Progenitor cell of endocrine pancreas (in vitro differentiated cells): ENCODE measurements around the gene LONP2. TPM values are rescaled to one million over a fixed set of nuclear protein-coding genes. Genes with fewer than 3 reads are reported as not detected.

Experiments used
- DNase-seq: peaks from one replicate; pipeline ENCODE4 v3.0.0; 2021; ENCODE audit warnings: low spot score; ENCODE audit not compliant: unreplicated experiment
- H3K27ac Mint-ChIP-seq: 2 replicates; pipeline ENCODE4 v1.8.0; 2021; ENCODE audit warnings: mild to moderate bottlenecking, moderate library complexity, mixed read lengths
- H3K27me3 Mint-ChIP-seq: 2 replicates; pipeline ENCODE4 v1.8.0; 2021; ENCODE audit warnings: mixed read lengths
- H3K36me3 Mint-ChIP-seq: 2 replicates; pipeline ENCODE4 v1.8.0; 2022; ENCODE audit warnings: mixed read lengths; ENCODE audit not compliant: insufficient read depth
- H3K4me1 Mint-ChIP-seq: 2 replicates; pipeline ENCODE4 v1.8.0; 2021; ENCODE audit warnings: low read depth, mixed read lengths
- H3K4me3 Mint-ChIP-seq: 2 replicates; pipeline ENCODE4 v1.8.0; 2021; ENCODE audit warnings: low read depth, mild to moderate bottlenecking, moderate library complexity, mixed read lengths
- H3K9me3 Mint-ChIP-seq: 2 replicates; pipeline ENCODE4 v1.8.0; 2021; ENCODE audit warnings: low read depth, mixed read lengths
- total RNA-seq: library from RNA; stranded (reverse); gene quantifications from 2 replicates; pipeline ENCODE4 v1.2.1, GENCODE V29; 2021
- TF ChIP-seq, protein P1 (sequence below): fragments of 200-600 bp; sonication (generic); IDR thresholded peaks from one replicate; pipeline ENCODE4 v1.5.0; 2021; ENCODE audit warnings: antibody characterized with exemption, mild to moderate bottlenecking; ENCODE audit not compliant: unreplicated experiment

Gene LONP2
- total RNA-seq, 1 donor from 2014 or later: 66.4 TPM

DNA sequence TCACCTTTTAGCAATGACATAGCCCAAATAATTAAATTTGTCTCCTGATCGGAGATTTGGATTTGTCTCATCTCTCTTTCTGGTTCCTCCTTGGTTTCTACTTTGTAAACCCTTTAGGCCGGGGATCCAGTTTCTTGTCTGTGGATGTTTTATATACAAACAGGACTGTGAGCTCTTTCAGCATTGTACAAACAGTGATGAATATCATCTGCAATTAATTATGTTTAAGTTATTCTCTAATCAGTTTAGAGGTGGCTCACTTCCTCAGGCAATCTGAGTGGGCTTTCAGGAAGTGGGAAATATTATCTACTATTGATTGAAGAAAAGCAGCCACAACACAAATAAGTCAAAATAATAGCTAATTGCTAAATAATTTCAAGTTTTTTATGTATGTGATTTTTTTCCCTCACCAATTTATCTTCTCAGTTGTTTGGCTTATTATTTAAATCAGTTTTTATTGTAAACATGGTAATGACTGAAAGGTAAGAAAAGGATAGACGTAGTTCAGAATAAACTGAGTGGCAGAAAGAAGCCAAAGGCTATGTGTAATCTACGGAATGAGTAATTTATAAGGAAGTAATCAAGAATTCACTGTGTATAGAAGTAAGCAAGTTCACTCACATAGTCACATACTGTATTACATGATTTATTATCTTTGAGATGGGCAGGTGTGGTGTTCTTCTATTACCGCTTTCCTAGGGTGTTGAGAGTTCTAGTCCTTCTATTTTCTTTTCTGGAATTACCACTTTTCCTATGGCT lies 6.6 kb downstream of the LONP2 start:
- Mint-ChIP-seq H3K4me1 (peaks cover 13% of the 10 kb centered on the region), H3K27ac (no peak overlapping the region), H3K27me3 (no peaks in the 10 kb centered on the region), H3K4me3 (no peak overlapping the region), H3K9me3 (no peaks in the 10 kb centered on the region), H3K36me3 (no peaks in the 10 kb centered on the region)
- TF ChIP-seq, protein P1, sequence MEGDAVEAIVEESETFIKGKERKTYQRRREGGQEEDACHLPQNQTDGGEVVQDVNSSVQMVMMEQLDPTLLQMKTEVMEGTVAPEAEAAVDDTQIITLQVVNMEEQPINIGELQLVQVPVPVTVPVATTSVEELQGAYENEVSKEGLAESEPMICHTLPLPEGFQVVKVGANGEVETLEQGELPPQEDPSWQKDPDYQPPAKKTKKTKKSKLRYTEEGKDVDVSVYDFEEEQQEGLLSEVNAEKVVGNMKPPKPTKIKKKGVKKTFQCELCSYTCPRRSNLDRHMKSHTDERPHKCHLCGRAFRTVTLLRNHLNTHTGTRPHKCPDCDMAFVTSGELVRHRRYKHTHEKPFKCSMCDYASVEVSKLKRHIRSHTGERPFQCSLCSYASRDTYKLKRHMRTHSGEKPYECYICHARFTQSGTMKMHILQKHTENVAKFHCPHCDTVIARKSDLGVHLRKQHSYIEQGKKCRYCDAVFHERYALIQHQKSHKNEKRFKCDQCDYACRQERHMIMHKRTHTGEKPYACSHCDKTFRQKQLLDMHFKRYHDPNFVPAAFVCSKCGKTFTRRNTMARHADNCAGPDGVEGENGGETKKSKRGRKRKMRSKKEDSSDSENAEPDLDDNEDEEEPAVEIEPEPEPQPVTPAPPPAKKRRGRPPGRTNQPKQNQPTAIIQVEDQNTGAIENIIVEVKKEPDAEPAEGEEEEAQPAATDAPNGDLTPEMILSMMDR: no peak
- DNase-seq: no peak

DNA sequence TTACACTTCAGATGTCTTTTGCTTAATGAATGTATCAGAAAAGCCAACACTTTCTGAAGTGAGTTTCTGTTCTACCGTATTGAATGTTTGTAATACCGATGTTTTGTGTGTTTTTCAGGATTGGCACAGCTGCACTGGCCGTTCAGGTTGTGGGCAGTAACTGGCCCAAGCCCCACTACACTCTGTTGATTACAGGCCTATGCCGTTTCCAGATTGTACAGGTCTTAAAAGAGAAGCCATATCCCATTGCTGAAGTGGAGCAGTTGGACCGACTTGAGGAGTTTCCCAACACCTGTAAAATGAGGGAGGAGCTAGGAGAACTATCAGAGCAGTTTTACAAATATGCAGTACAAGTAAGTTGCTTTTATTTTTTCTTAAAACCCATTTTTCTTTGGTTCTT lies 7.9 kb downstream of the LONP2 start:
- no peak overlapping the region for H3K27ac Mint-ChIP-seq
- H3K4me1 Mint-ChIP-seq: peaks cover 9% of the 10 kb centered on the region
- no peaks in the 10 kb centered on the region for H3K27me3 Mint-ChIP-seq
- TF ChIP-seq, protein P1: no peak
- H3K36me3 Mint-ChIP-seq: peaks cover 3% of the 10 kb centered on the region
- no peak for DNase-seq
- no peak overlapping the region for H3K4me3 Mint-ChIP-seq
- H3K9me3 Mint-ChIP-seq: no peaks in the 10 kb centered on the region

DNA sequence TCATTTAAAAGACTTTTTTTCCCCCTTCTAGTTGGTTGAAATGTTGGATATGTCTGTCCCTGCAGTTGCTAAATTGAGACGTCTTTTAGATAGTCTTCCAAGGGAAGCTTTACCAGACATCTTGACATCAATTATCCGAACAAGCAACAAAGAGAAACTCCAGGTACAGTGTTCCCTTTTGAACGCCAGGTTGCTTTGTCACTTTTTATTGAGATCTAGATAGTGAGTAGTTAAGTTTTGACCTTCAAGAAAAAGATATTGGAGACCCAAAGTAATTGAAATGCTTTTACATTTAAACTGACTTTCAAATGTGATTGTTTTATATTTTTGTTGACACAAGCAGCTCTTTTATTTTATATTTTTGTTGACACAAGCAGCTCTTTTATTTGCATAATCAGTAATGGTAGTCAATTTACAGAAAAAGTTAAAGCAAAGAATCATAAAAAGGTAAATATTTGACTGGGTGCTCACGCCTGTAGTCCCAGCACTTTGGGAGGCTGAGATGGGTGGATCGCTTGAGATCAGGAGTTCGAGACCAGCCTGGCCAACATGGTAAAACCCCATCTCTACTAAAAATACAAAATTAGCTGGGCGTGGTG lies 12.6 kb downstream of the LONP2 start:
- Mint-ChIP-seq H3K27ac (peak overlapping the region; percentile 26), H3K36me3 (peaks cover 23% of the 10 kb centered on the region), H3K4me1 (peaks cover 3% of the 10 kb centered on the region), H3K4me3 (no peak overlapping the region), H3K9me3 (no peaks in the 10 kb centered on the region), H3K27me3 (no peaks in the 10 kb centered on the region)
- DNase-seq: no peak
- TF ChIP-seq, protein P1: no peak

DNA sequence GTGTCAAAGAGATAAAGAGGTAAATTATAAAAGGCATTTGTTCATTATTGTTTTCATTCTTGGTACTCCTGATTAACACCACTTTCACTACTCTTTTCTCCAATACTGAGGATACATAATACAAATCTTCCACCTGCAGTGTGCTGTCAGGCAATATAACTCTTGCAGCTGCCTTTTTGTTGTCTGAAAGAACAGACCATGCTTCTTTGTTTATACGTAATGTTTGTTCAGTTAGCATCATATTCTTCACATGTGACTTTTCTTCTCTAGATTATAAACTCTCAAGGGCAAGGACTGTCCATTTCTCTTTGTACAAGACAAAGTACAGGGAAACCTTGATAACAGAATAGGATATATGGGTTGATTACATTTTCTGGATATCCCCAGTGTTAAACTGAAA lies 17.5 kb downstream of the LONP2 start:
- H3K27ac Mint-ChIP-seq: no peak overlapping the region
- H3K4me3 Mint-ChIP-seq: no peak overlapping the region
- peaks cover 50% of the 10 kb centered on the region for H3K36me3 Mint-ChIP-seq

DNA sequence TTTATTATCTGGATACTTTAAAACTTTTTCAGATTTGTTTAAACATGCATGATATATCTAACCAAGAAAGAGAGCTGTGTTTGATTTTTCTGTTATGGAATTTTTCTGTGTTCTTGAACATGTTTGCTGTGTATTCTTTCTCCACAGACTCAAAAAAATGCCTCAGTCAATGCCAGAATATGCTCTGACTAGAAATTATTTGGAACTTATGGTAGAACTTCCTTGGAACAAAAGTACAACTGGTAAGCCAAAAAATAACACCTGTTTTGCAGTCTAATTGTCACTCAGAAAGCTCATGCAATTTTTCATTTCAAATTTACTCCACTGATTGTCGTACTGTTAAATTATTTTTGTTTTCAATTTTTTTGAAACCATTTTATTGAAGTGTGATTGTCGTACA lies 18.5 kb downstream of the LONP2 start:
- Mint-ChIP-seq H3K4me3 (no peak overlapping the region), H3K9me3 (peaks cover 6% of the 10 kb centered on the region), H3K36me3 (peaks cover 47% of the 10 kb centered on the region), H3K27ac (no peak overlapping the region), H3K4me1 (no peaks in the 10 kb centered on the region), H3K27me3 (no peaks in the 10 kb centered on the region)
- TF ChIP-seq, protein P1: no peak
- DNase-seq: no peak

More for the DNA sequence above, 17.5 kb downstream of the LONP2 start:
- peaks cover 2% of the 10 kb centered on the region for H3K4me1 Mint-ChIP-seq
- no peak for DNase-seq
- H3K27me3 Mint-ChIP-seq: no peaks in the 10 kb centered on the region
- H3K9me3 Mint-ChIP-seq: peaks cover 6% of the 10 kb centered on the region
- TF ChIP-seq, protein P1: no peak
